Activated CD4-positive, CD25-positive, alpha-beta regulatory T cell treated with anti-CD3 and anti-CD28 coated beads, Interleukin-2, amount 50 U/mL, for 24 hours (primary cell): ENCODE results near the gene SLC19A1.
A peak's percentile ranks its signal among the peaks of the same experiment; 100 is the strongest.

Experiments used
- ATAC-seq, 2 donors: fragments of 150-1000 bp; cut with Tn5 transposase; one replicate each; pipeline ENCODE4 v1.10.0; 2021; ENCODE audit warnings: mild to moderate bottlenecking in 1 of 2, moderate library complexity in 1 of 2

The SLC19A1 gene

GRCh38 chr21:45544449-45545235 is 2.4 kb upstream of the SLC19A1 start:
- ATAC-seq: no peak

GRCh38 chr21:45543710-45544448 is 1.6 kb upstream of the SLC19A1 start:
- ATAC-seq: no peak

DNA sequence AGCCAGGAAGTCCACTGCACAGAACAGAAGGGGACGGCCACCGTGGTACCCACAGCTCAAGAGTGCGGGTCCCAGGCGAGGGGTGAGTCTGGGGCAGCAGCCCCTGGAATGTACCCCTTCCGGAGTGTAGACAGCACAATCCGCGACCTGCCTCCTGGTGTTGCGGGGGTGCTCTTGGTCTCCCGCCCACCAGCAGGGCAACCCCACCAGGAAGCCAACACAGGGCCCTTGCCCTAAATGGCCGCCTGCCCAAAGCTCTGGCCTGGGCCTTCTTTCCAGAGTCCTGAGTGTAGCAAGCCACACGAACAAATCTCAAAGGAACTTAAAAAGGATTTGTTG is 1.1 kb upstream of the SLC19A1 start:
- ATAC-seq: no peak

DNA sequence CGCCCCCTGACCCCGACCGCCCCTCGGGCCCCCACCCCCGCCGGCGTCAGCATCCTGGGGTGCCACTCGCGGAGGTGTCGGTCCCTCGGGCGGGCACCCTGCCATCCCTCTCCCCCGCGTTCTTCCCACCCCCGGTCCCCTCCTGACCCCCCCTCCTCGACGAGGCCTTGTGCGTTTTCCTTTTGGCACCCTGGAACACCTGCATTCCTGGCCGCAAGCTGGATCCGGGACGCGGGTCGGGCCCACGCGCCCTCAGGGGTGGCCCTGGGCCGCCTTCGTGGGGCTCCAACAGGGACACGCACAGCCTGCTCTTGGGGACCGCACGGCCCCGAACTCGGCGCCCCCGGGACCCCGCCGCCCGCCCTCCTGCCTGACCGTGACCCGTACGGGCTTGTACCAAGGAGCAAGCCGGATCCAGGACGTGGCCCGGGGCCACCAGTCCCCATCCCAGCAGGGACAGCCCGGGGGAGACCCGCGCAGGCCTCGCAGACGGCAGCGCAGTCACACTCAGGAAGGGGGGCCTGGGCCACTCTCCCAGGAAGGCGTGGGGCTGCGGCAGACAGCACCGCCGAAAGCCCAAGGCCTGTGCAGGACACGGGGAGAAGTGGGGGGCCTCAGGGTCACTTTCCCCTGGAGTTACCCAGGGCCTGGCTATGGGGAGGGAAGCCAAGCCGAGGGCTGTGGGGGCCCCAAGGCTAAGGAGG is 579 bp upstream of the SLC19A1 start:
- no peak for ATAC-seq

DNA sequence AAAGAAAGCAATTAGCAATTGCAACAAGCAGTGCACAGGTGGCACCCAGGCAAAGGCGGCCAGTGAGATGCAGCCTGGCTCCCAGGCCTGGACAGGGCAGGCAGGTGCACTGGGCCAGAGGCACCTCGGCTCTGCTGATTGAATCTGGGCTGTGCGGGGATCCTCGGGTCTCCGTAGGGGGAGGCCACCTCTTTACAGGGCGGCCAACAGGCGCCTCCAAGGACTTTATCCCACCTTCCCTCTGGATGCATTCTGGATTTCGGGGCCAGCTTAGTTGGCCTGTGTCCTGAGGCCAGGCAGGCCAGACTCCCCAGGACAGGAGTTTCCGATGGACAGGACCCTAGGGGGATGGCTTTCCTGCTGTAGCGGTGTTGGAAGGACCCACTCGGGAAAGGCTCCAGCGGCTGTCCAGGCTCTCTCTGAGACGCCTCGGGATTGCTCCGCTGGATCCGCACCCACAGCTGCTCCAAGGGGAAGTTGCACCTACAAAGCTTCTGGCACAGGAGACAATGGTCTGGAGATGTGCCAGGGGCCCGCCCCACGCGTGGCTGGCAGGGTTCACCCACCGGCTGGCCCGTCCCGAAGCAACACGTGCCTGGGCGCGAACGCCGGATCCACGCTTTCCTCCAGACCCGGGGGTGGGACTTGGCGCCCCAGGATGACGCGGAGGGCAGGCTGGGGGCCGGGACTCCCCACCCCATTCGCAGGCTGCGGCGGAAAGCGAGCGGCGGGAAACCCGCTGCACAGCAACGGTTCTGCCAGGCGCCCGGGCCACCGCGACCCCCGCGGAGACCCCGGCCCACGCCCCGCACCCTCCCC is 810 bp downstream of the SLC19A1 start:
- peak; percentile 83 for ATAC-seq

DNA sequence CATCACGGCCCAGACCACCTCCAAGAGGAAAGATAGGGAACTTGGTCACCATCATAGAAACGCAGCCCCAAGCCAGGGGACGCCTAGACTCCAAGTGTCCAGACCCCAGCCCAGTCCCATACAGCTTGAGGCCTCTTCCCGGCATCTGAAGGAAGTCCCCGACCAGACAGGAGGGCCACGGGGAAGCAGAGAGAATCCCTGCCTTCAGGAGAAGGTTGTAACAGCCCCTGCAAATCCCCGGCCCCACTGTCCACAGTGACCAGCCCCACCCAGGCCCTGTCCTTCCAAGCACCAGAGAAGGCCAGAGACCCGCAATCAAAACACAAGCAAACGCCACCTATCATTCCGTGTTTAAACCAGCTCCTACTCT is 1.7 kb downstream of the SLC19A1 start:
- no peak for ATAC-seq

DNA sequence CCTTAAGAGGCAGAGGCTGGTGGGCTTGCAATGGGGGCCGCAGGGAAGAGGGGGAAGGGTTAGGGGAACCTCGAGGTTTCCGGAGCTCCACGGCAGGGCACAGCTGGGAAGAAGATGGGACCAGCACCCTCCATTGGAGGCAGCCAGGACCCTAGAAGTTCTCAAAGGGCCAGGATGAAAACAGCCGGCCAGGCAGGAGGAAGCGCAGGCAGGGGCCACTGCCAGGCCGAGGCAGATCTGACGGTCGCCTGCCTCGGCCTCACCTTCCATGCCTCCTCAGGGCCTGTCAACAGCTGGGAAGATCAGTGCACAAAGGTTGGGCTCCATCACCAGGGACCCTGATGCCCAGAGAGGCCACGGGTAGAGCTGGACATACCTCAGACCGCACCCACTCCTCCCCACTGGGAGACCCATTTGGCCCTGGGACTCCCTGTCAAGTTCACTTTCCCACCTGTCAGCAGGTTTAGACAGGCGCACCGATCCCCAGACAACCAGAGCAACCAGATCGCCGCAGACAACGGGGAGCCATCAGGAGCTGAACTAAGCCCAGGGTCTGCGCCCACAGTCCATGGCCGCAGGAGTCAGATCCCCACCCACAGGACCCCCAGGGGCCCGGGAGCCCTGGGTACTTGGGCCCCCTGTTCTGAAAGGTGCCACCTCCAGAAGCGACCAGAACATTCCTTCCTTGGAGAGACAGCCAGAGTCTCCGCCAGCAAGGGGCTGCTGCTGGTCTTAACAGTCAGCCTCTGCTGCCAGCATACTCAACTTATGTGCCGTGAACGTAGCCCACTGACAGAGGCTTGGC is 2.2 kb downstream of the SLC19A1 start:
- no peak for ATAC-seq

DNA sequence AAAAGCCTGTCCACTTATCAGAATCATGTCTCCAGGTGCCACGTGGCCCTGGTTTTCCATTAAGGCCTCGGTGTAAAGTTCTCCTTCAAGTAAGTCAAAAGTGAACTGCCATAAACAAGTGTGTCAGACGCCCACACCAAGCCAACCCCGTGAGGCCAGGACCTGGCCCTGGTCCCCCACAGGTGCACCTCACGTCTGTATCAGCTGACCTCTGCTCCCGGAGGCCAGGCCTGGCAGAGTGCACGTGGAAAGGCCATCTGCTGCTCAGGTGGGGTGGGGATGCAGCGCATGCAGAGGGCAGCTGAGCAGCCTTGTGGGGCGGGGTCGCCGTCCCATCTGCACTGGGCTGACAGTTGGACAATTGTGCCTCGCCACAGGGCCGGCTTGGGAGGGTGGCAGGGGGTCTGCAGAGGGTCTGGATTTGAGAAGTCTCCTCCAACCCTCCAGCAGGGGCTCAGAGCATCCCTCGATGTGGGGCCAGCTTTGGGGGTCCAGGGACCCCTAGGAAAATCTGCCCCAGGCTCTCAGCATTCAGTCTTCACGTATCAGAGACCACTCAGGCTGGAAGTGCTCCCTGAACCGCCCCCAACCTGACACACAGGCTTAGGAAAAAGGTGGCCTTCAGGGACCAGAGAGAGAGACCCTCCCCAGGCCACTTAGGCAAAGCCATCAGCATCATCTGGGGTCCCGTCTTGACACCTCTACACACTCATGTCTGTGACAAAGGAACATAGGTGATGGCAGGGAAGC is 3.0 kb downstream of the SLC19A1 start:
- no peak for ATAC-seq

GRCh38 chr21:45538381-45539045 is 3.7 kb downstream of the SLC19A1 start:
- ATAC-seq: no peak

DNA sequence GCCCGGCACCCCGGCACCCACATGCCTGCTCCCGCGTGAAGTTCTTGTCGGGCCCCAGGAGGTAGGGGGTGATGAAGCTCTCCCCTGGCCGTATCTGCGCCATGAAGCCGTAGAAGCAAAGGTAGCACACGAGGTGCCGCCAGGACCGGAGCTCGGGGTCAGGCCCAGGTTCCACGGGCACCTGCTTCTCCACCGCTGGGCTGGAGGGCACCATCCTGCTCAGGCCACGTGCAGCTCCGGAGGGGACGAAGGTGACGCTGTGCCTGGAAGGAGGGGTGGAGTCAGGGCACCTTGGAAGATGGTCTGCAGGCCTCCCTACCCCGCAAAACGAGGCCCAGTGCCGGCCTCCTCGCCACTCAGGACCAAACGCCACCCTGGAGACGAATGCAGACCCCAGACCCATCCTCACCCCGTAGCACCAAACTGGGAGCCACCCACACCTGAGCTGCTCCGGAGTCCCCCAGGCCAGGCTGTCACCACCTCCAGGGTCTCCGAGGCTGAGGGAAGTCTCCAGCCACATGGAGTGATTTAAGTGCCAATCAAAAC is 4.4 kb downstream of the SLC19A1 start:
- no peak for ATAC-seq

GRCh38 chr21:45537111-45537745 is 5.0 kb downstream of the SLC19A1 start:
- ATAC-seq: no peak

DNA sequence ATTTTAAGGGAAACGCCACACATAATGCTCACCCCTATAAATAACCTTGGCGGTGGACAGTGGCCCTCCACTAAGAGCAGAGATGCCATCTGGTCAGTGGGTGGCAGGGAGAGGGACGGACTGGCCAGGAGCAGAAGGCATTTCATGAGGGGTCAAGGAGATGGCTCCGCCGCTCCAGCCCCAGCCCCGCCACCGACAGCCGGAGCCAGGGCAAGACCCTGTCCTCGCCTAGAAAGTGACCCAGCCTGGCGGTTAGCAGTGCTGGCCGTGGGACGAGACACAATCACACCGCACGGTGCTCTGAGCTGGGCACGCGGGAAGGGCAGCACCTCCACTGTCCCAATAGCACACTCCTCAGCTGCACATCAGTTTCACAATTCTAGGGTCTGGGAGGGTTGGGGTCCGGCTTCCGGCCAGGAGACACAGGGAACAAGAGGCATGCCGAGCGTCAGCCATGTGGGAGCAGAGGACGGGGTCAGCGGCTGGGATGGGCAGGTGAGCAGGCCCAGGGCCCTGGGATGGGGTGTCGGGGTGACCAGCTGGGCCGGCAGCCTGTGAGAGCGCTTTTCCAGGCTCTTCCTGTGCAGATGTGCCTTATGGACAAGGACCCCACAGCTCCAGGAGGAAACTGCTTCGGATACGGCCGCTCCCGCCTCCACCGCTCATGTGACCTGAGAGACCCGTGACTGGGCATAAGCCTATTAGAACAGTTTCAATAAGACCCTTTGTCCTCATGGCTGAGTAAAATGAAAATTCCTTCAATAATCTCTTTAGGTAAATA is 5.7 kb downstream of the SLC19A1 start:
- ATAC-seq: no peak

DNA sequence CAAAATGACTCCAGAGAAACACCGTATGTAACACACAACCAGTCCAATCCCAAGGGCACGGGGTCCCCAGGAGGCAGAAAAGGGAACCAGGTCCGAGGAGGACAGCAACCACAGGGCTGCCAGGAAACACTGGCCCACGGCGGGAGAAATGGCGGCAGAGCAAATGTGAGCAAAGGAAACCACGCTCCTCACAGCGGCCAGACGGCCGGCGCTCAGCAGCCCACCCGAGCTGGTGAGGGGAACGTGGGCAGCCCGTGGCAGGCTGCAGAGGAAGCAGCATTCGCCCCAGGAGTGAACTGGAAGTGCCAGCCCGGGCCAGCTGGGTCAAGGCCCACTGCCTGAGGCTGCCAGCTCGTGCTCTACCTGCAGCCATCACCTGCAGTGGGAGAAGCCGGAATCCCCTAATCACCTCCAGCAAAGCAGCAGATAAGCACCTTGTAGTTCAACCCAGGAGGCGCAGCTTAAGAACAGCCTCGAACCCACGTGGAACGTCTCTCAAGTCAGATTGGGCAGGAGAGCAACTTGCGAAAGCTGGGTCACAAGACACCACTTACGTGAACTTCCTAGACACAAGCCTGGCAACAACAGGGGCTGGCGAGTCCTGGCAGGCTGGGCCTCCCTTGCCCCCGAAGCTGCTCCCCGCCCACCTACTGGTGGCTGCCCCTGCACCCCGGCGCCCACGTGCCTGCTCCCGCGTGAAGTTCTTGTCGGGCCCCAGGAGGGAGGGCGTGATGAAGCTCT is 6.7 kb downstream of the SLC19A1 start:
- no peak for ATAC-seq

GRCh38 chr21:45534636-45535331 is 7.5 kb downstream of the SLC19A1 start:
- no peak for ATAC-seq

- ATAC-seq: no peak
Measured at GRCh38 chr21:45533846-45534635, 8.2 kb downstream of the SLC19A1 start.

- no peak for ATAC-seq
Measured at GRCh38 chr21:45533361-45533845, 8.8 kb downstream of the SLC19A1 start.
